IPS DF 6.9 (cell line): ENCODE measurements around the gene SH3BP4.

ENCODE experiments used
- DNase-seq: peaks from one replicate; pipeline ENCODE4 v3.0.0-alpha.2; 2013; ENCODE audit warnings: low read depth, low spot score
- H3K27ac ChIP-seq: one replicate; pipeline ENCODE4 v1.5.1; 2013; ENCODE audit warnings: low read length, control low read depth
- H3K27me3 ChIP-seq: 2 replicates; pipeline ENCODE4 v1.6.1; 2013; ENCODE audit warnings: mild to moderate bottlenecking, low read length; ENCODE audit not compliant: control insufficient read depth, insufficient read depth
- H3K36me3 ChIP-seq: 2 replicates; pipeline ENCODE4 v1.6.1; 2013; ENCODE audit warnings: low read length; ENCODE audit not compliant: control insufficient read depth, insufficient read depth
- H3K4me1 ChIP-seq: 2 replicates; pipeline ENCODE4 v1.6.1; 2013; ENCODE audit warnings: low read length; ENCODE audit not compliant: control insufficient read depth, insufficient read depth
- H3K4me3 ChIP-seq: 2 replicates; pipeline ENCODE4 v1.5.1; 2013; ENCODE audit warnings: mild to moderate bottlenecking, low read length
- H3K9me3 ChIP-seq: 2 replicates; pipeline ENCODE4 v1.6.1; 2013; ENCODE audit warnings: low read length, inconsistent platforms; ENCODE audit not compliant: control insufficient read depth, insufficient read depth
- WGBS: extraction: QIAGEN DNeasy Blood & Tissue Kit; methylation state at CpG from one replicate; pipeline ENCODE4 v1.1.7; 2013; ENCODE audit warnings: mixed read lengths, missing lambda C conversion rate; ENCODE audit not compliant: insufficient read length, insufficient coverage; 5-methylcytosine and 5-hydroxymethylcytosine counted together

SH3BP4 gene

DNA sequence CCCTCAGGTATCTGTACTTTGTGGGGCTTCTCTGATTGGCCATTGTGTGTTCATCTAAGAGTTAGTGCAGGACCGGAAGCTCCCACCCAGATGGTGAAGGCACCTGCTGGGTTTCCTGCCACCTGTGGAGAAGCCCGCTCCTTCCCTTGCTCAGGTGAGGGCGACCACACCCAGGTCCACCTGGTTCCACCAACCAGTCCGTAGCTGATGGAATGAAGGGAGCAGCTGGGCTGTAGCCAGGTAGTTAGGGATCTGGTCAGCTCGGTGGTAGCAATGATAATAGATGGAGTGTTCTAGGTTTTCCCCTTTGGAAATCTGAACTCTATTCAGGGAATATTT lies 16.0 kb downstream of the SH3BP4 start:
- Histone ChIP-seq H3K4me1 (peaks cover 11% of the 10 kb centered on the region), H3K36me3 (no peaks in the 10 kb centered on the region), H3K27me3 (no peaks in the 10 kb centered on the region), H3K9me3 (no peaks in the 10 kb centered on the region), H3K27ac (no peak overlapping the region), H3K4me3 (no peak overlapping the region)
- WGBS: no CpG with 5 or more reads among the region's 5 CpGs
- DNase-seq: no peak

DNA sequence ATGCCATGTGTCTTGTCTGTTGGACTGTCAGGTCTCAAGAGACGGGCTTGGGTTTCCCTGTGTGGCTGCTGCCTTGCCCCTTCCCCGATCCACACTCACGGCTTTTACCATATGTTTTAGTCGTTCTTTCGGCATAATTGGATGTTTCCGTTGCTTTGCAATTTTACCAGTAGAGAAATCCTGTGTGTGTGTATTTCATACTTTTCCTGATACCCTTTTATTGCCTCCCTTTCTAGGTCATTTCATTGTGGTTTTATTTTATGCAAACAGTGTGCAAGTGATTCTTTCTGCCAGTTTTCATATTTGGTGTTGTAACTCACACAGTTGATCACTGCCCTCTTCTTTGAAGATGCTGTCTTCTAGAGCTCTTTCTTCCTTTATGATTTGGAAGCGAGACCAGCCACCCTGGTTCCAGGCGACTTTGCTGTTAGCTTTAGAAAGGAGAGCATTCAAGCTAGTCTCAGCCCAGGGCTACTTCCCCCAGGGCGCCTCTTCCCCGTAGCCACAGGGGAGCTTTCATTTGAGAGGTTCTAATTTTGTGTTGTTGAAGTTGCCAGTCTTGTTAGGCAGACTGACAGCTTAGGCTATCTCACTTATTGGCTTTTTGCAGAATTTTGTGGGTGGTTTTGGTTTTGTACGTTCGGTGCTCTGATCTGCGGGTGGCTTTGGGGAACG lies 17.0 kb downstream of the SH3BP4 start:
- Histone ChIP-seq H3K27ac (no peak overlapping the region), H3K4me1 (peaks cover 11% of the 10 kb centered on the region), H3K4me3 (no peak overlapping the region), H3K9me3 (no peaks in the 10 kb centered on the region), H3K27me3 (no peaks in the 10 kb centered on the region), H3K36me3 (no peaks in the 10 kb centered on the region)
- DNase-seq: no peak
- no CpG with 5 or more reads among the region's 14 CpGs for WGBS

DNA sequence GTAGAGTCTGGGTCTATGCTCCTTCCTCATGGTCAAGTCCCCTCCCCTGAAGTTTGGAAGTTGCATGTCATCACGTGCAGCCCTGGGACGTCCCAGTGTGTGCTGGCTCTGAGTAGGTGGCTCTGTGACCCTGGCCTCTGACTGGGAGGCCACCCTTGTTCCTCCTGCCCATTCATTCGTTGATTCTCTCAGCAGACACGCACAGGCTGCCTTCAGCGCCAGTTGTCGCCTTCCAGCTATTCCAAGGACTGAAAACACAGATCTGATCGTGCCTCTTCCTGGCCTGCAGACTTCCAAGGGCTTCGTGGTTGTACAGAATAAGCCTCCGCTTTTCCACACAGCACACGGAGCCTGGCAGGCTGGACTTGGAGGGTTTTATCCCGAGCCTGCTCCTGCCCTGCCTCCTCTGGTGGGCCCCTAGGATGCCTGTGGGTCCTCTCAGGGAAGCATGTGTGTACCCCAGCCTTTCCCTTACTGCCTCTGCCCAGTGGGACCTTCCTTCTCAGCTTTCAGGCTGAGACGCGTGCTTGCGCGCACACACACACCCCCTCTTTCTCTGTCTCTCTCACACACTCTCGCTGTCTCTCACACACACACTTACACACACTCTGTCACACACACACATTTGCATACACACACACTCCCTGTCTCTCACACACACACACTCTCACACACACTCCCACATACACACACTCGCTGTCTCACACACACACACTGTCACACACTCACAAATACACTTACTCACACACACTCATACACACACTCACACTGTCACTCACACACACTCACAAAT lies 17.7 kb downstream of the SH3BP4 start:
- Histone ChIP-seq H3K9me3 (no peaks in the 10 kb centered on the region), H3K4me3 (no peak overlapping the region), H3K27ac (no peak overlapping the region), H3K27me3 (no peaks in the 10 kb centered on the region), H3K36me3 (no peaks in the 10 kb centered on the region), H3K4me1 (peaks cover 10% of the 10 kb centered on the region)
- no peak for DNase-seq
- 100% methylated on average over 1 of the region's 17 CpGs for WGBS

DNA sequence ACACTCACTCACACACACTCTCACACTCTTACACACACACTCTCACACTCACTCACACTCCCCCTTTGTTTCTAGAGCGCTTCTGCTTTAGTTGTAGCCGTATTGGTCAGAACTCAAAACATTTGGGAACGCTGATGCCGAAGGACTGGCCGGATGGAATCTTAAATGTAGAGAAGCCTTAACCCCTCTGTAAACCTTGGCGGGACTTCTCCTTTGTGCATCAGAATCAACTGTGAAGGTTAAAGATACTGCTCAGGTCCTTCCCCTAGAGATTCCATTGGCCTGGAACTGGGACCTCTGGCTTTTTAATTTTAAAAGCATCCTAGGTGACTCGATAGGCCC lies 18.3 kb downstream of the SH3BP4 start:
- Histone ChIP-seq H3K27ac (no peak overlapping the region), H3K4me1 (peaks cover 11% of the 10 kb centered on the region), H3K27me3 (no peaks in the 10 kb centered on the region), H3K9me3 (no peaks in the 10 kb centered on the region), H3K4me3 (no peak overlapping the region), H3K36me3 (no peaks in the 10 kb centered on the region)
- DNase-seq: no peak
- WGBS: 100% methylated on average over 1 of the region's 7 CpGs

DNA sequence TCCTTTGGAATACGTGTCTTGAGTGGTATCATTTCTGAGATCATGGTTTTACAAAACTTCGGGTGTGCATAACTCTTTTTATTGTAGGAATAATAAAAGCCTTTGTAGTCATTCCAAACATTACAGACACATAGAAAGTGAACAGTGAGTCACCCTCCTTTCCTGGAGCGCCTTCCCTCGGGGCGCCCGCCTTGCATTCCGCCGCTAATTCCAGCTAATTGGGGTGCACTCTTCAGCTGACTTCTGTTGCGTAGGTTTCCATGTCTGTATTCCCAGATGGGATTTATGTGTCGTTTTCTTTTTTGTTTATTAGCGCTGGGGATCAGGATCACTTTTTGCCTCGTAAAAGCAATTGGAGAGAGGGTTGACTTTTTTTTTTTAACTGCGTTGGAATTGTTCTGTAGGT lies 18.7 kb downstream of the SH3BP4 start:
- WGBS: no CpG with 5 or more reads among the region's 13 CpGs
- H3K27me3 ChIP-seq: no peaks in the 10 kb centered on the region
- H3K36me3 ChIP-seq: no peaks in the 10 kb centered on the region
- no peak for DNase-seq
- H3K4me3 ChIP-seq: no peak overlapping the region
- H3K4me1 ChIP-seq: peaks cover 11% of the 10 kb centered on the region
- no peaks in the 10 kb centered on the region for H3K9me3 ChIP-seq
- H3K27ac ChIP-seq: no peak overlapping the region

DNA sequence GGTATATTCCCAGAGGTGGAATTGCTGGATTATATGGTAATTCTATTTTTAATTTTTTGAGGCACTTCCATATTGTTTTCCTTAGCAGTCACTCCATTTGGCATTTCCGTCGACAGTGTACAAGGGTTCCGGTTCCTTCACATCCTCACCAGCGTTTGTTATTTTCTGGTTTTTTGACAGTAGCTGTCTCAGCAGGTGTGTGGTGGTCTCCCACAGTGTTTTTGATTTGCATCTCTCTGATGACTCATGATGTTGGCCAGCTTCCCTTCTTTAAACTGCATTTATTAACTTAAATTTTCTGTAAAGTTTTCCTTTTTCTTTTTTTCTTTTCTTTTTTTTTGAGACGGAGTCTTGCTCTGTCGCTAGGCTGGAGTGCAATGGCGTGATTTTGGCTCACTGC lies 19.7 kb downstream of the SH3BP4 start:
- no peaks in the 10 kb centered on the region for H3K9me3 ChIP-seq
- no peak for DNase-seq
- no peaks in the 10 kb centered on the region for H3K27me3 ChIP-seq
- no CpG with 5 or more reads among the region's 7 CpGs for WGBS
- H3K36me3 ChIP-seq: no peaks in the 10 kb centered on the region
- H3K27ac ChIP-seq: no peak overlapping the region
- H3K4me3 ChIP-seq: no peak overlapping the region
- peaks cover 11% of the 10 kb centered on the region for H3K4me1 ChIP-seq

DNA sequence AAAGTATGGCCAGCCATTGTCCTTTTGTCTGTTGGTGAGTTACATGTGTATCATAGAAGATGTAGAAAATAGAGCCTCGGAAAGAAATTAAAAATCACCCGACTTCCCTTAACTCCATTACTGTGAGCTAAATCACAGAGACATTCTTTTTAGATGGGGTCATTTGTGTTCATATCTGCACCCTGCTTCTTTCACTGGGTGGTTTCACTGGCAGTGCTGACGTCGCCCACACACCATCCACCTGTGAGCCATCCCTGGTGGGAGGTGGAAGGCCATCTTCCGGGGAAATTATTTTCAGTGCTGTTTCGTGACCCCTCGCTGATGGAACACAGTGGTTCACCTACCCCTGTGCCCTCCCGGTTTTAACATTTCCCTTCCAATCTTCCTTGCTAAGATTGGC lies 21.2 kb downstream of the SH3BP4 start:
- Histone ChIP-seq H3K27ac (no peak overlapping the region), H3K4me1 (peaks cover 6% of the 10 kb centered on the region), H3K27me3 (no peaks in the 10 kb centered on the region), H3K4me3 (no peak overlapping the region), H3K9me3 (no peaks in the 10 kb centered on the region), H3K36me3 (no peaks in the 10 kb centered on the region)
- no peak for DNase-seq
- no CpG with 5 or more reads among the region's 8 CpGs for WGBS

DNA sequence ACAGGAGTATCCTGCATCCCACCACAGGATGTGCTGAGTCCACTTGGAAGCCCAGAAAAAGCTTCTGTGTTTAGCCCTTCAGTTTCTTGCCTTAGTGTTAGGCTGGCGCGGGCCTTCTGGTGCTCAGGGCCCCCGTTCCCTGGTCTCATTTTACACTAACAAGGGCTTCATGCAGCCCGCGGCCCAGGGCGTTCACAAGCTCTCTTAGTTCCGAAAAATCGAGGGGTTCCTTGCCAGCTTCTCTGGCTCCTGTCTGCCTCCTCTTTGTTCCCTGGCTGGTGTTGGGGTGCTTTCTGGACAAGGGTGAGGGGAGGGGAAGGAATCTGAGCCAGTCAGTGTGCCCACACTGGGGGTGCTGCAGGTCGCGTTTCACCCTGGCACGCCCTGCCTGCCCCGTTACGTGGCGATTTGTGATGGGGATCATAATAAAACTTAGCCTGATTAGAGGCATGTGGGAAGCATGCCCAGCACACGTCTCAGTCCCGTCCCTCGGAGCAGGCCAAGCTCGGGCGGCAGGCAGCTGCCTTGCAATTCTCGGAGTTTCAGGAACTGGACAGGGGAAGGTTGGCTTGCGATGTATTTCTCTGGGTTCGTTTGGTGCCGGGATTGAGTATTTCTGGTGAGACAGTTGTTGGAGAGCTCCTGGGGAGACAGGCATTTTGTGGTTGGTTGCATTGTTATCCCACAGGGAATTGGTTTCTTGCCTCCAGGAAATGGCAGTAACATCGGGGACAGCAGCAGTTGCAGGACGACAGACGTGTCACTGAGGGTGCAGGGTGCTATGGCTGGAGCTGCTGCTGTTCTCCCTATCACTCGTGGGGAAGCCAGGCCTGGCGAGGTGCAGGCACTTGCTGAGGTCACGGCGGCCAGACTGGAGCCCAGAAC lies 22.9 kb downstream of the SH3BP4 start:
- Histone ChIP-seq H3K4me3 (no peak overlapping the region), H3K27me3 (no peaks in the 10 kb centered on the region)
- no peak for DNase-seq

DNA sequence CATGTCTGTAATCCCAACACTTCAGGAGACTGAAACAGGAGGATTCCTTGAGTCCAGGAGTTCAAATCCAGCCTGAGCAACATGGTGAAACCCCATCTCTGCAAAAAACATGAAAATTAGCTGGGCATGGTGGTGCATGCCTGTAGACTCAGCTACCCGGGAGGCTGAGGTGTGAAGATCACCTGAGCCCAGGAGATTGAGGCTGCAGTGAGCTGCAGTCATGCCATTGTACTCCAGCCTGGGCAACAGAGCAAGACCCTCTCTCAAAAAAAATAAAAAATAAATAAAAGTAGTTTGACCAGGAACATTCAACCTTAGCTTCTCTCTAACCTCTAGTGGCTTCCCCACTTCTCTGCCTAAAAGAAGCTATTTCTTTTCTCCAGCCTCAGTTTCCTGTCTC lies 23.8 kb downstream of the SH3BP4 start:
- Histone ChIP-seq H3K4me3 (no peak overlapping the region), H3K9me3 (no peaks in the 10 kb centered on the region), H3K27ac (no peak overlapping the region), H3K4me1 (peaks cover 4% of the 10 kb centered on the region), H3K36me3 (no peaks in the 10 kb centered on the region), H3K27me3 (no peaks in the 10 kb centered on the region)
- no CpG with 5 or more reads among the region's 1 CpG for WGBS
- no peak for DNase-seq

More for the DNA sequence above, 22.9 kb downstream of the SH3BP4 start:
- Histone ChIP-seq H3K4me1 (peaks cover 1% of the 10 kb centered on the region), H3K9me3 (no peaks in the 10 kb centered on the region), H3K27ac (no peak overlapping the region), H3K36me3 (no peaks in the 10 kb centered on the region)
- WGBS: no CpG with 5 or more reads among the region's 30 CpGs

DNA sequence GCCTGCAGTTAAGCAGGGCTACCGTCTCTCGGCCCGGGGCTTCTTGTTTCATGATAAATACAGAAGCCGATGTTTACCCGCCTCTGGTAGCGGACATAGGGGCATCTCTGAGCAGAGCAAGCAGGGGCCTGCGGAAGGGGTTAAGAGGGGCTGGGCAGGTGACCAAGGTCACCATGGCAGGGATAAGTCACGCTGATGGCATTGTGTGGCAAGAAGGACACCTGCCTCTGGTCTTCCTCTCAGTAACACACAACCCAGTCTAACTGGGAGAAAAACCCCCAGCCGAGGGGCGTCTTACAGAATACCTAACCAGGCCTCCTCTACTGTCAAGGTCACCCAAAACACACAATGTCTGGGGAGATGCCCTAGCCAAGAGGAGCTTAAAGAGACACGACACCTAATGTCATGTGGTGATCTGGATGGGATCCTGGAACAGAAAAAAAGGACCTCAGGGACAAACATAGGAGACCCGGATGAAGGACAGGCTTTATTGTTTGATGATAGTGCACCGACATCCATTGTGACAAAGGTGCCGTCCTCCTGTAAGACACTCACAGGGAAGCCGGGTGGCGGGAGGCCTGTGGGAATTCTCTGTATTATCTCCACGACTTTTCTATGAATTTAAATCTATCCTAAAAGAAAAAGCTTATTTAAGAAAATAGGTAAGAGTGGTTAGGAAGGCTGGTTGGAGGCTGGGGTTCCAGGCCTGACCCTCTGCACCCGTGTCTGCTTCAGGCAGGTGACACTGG lies 24.8 kb downstream of the SH3BP4 start:
- Histone ChIP-seq H3K4me1 (peaks cover 7% of the 10 kb centered on the region), H3K9me3 (no peaks in the 10 kb centered on the region), H3K27me3 (no peaks in the 10 kb centered on the region), H3K4me3 (no peak overlapping the region), H3K27ac (no peak overlapping the region), H3K36me3 (no peaks in the 10 kb centered on the region)
- WGBS: no CpG with 5 or more reads among the region's 18 CpGs
- DNase-seq: no peak
